Measurements from ENCODE around the gene DENND1A.
"Not testable (repeated sequence)": the region's sequence is repeated elsewhere in the genome, so short reads cannot be mapped to it uniquely, and the experiment has no call there.

Gene DENND1A

GRCh38 chr9:123861756-123862120 is 68.2 kb downstream of the DENND1A start:
- DNase-seq (ENCODE audit: low read depth) = no peak

- DNase-seq (ENCODE audit: low read depth) = no peak
Observed at GRCh38 chr9:123861086-123861755, 68.7 kb downstream of the DENND1A start.

GRCh38 chr9:123860603-123861002 is 69.3 kb downstream of the DENND1A start:
- no peak for DNase-seq (ENCODE audit: low read depth)

GRCh38 chr9:123852403-123852802 is 77.5 kb downstream of the DENND1A start:
- DNase-seq (ENCODE audit: low read depth) = no peak

- DNase-seq (ENCODE audit: low read depth) = no peak
Observed at GRCh38 chr9:123851851-123852250, 78.1 kb downstream of the DENND1A start.

- no peak for DNase-seq (ENCODE audit: low read depth)
Observed at GRCh38 chr9:123848447-123849085, 81.4 kb downstream of the DENND1A start.

- no peak for DNase-seq (ENCODE audit: low read depth)
Observed at GRCh38 chr9:123846966-123847365, 83.0 kb downstream of the DENND1A start.

- no peak for DNase-seq (ENCODE audit: low read depth)
Observed at GRCh38 chr9:123843703-123844102, 86.2 kb downstream of the DENND1A start.

GRCh38 chr9:123835821-123836220 is 94.1 kb downstream of the DENND1A start:
- DNase-seq (ENCODE audit: low read depth) = no peak

GRCh38 chr9:123834889-123835562 is 94.9 kb downstream of the DENND1A start:
- DNase-seq (ENCODE audit: low read depth) = no peak

GRCh38 chr9:123834218-123834888 is 95.6 kb downstream of the DENND1A start:
- DNase-seq (ENCODE audit: low read depth) = no peak

- DNase-seq (ENCODE audit: low read depth) = no peak
Observed at GRCh38 chr9:123832858-123833650, 96.9 kb downstream of the DENND1A start.

GRCh38 chr9:123832176-123832575 is 97.8 kb downstream of the DENND1A start:
- no peak for DNase-seq (ENCODE audit: low read depth)

- no peak for DNase-seq (ENCODE audit: low read depth)
Observed at GRCh38 chr9:123828449-123828848, 101.5 kb downstream of the DENND1A start.

- DNase-seq (ENCODE audit: low read depth) = no peak
Observed at GRCh38 chr9:123825342-123826060, 104.4 kb downstream of the DENND1A start.

GRCh38 chr9:123823194-123823947 is 106.6 kb downstream of the DENND1A start:
- DNase-seq (ENCODE audit: low read depth) = no peak

GRCh38 chr9:123821619-123822018 is 108.3 kb downstream of the DENND1A start:
- DNase-seq (ENCODE audit: low read depth) = no peak

- no peak for DNase-seq (ENCODE audit: low read depth)
Observed at GRCh38 chr9:123820139-123820538, 109.8 kb downstream of the DENND1A start.

- DNase-seq (ENCODE audit: low read depth) = no peak
Observed at GRCh38 chr9:123816817-123817472, 113.0 kb downstream of the DENND1A start.

GRCh38 chr9:123815856-123816255 is 114.1 kb downstream of the DENND1A start:
- DNase-seq (ENCODE audit: low read depth) = not testable (repeated sequence)
